ENCODE measurements around the gene CLBA1. TPM values are rescaled to one million over a fixed set of nuclear protein-coding genes. Genes with fewer than 3 reads are reported as not detected.
"Not testable (repeated sequence)": the region's sequence is repeated elsewhere in the genome, so short reads cannot be mapped to it uniquely, and the experiment has no call there.

The CLBA1 gene
- 1 to 10 TPM; 4.7 to 5.6 TPM for total RNA-seq
- long read RNA-seq, donor 1, partial matches to known transcripts = 0 of 2 reads
- long read RNA-seq, donor 1, other reads (novel, unspliced or antisense) = 0 of 2 reads
- long read RNA-seq, donor 2, transcript CLBA1-202 (5 exons, 2,370 nt) = major isoform, 11 of 16 reads
- long read RNA-seq, donor 2, partial matches to known transcripts = 1 of 16 reads
- long read RNA-seq, donor 2, other reads (novel, unspliced or antisense) = 2 of 16 reads

- DNase-seq (ENCODE audit: low spot score) = peak; percentile 97
Observed at GRCh38 chr14:104985675-104986486, at the start of gene CLBA1. TSS of gene CLBA1 (plus strand) at chr14:104985788. CDS start at chr14:104986432, 644 bp downstream.

GRCh38 chr14:104935955-104936354 is 49.6 kb upstream of the CLBA1 start:
- DNase-seq (ENCODE audit: low spot score) = no peak
- intact Hi-C loops (cut with DNase I) = no loop called here

More at GRCh38 chr14:104985675-104986486, at the start of gene CLBA1:
- intact Hi-C loops (cut with DNase I) = no loop called here

- no peak for DNase-seq (ENCODE audit: low spot score)
- intact Hi-C loops (cut with DNase I) = no loop called here
Observed at GRCh38 chr14:104936361-104937155, 49.0 kb upstream of the CLBA1 start.

- intact Hi-C loops (cut with DNase I) = no loop called here
- no peak for DNase-seq (ENCODE audit: low spot score)
Observed at GRCh38 chr14:104937161-104937560, 48.4 kb upstream of the CLBA1 start.

GRCh38 chr14:104937694-104938365 is 47.8 kb upstream of the CLBA1 start:
- DNase-seq (ENCODE audit: low spot score) = no peak
- intact Hi-C loops (cut with DNase I) = no loop called here

GRCh38 chr14:104938436-104938835 is 47.2 kb upstream of the CLBA1 start:
- DNase-seq (ENCODE audit: low spot score) = peak; percentile 2
- intact Hi-C loops (cut with DNase I) = no loop called here

GRCh38 chr14:104938960-104939359 is 46.6 kb upstream of the CLBA1 start:
- DNase-seq (ENCODE audit: low spot score) = peak; percentile 18
- intact Hi-C loops (cut with DNase I) = no loop called here

GRCh38 chr14:104939666-104940410 is 45.8 kb upstream of the CLBA1 start:
- intact Hi-C loops (cut with DNase I) = no loop called here
- DNase-seq (ENCODE audit: low spot score) = peak; percentile 54

- DNase-seq (ENCODE audit: low spot score) = peak; percentile 24
- intact Hi-C loops (cut with DNase I) = no loop called here
Observed at GRCh38 chr14:104940526-104941150, 45.0 kb upstream of the CLBA1 start.

GRCh38 chr14:104941508-104942365 is 43.9 kb upstream of the CLBA1 start:
- DNase-seq (ENCODE audit: low spot score) = peak; percentile 67
- intact Hi-C loops (cut with DNase I) = no loop called here

- intact Hi-C loops (cut with DNase I) = no loop called here
- DNase-seq (ENCODE audit: low spot score) = peak; percentile 61
Observed at GRCh38 chr14:104942586-104942985, 43.0 kb upstream of the CLBA1 start.

- peak; percentile 55 for DNase-seq (ENCODE audit: low spot score)
- intact Hi-C loops (cut with DNase I) = not testable (repeated sequence)
Observed at GRCh38 chr14:104943216-104944015, 42.2 kb upstream of the CLBA1 start.

- intact Hi-C loops (cut with DNase I) = not testable (repeated sequence)
Observed at GRCh38 chr14:104944016-104944308, 41.6 kb upstream of the CLBA1 start.

GRCh38 chr14:104944436-104945205 is 41.0 kb upstream of the CLBA1 start:
- DNase-seq (ENCODE audit: low spot score) = peak; percentile 59
- intact Hi-C loops (cut with DNase I) = not testable (repeated sequence)

More at GRCh38 chr14:104944016-104944308, 41.6 kb upstream of the CLBA1 start:
- not testable (repeated sequence) for DNase-seq (ENCODE audit: low spot score)

GRCh38 chr14:104945266-104945665 is 40.3 kb upstream of the CLBA1 start:
- intact Hi-C loops (cut with DNase I) = not testable (repeated sequence)
- peak; percentile 58 for DNase-seq (ENCODE audit: low spot score)
